SK-N-SH treated with all-trans-retinoic acid at 6 μM for 48 hours (cell line): Measurements from ENCODE around the gene NTM.
A peak's percentile ranks its signal among the peaks of the same experiment; 100 is the strongest.

Experiments
- ATAC-seq: fragments of 200-7000 bp; cut with Tn5 transposase; 3 replicates; pipeline ENCODE4 v1.9.1; 2020; ENCODE audit warnings: mild to moderate bottlenecking, moderate library complexity
- ARNTL ChIP-seq: fragments of 450-650 bp; formaldehyde crosslinking; IDR thresholded peaks from 2 replicates; pipeline ENCODE4 v1.5.0; 2020; ENCODE audit warnings: low read depth, mild to moderate bottlenecking, moderate library complexity, borderline replicate concordance
- BACH2 ChIP-seq: fragments of 250-450 bp; sonication (Bioruptor Pico); IDR thresholded peaks from 2 replicates; pipeline ENCODE4 v1.9.0; 2021; ENCODE audit warnings: mild to moderate bottlenecking, borderline replicate concordance
- CREB5 ChIP-seq: fragments of 250-450 bp; sonication (Bioruptor Pico); IDR thresholded peaks from 2 replicates; pipeline ENCODE4 v1.5.1; 2020; ENCODE audit warnings: low read depth, mild to moderate bottlenecking, moderate library complexity
- CSRNP3 ChIP-seq: fragments of 250-450 bp; sonication (Bioruptor Pico); IDR thresholded peaks from 2 replicates; pipeline ENCODE4 v1.5.1; 2021; ENCODE audit warnings: mild to moderate bottlenecking, moderate library complexity
- GLIS3 ChIP-seq: fragments of 250-450 bp; sonication (Bioruptor Pico); IDR thresholded peaks from 2 replicates; pipeline ENCODE4 v1.5.0; 2020; ENCODE audit warnings: mild to moderate bottlenecking, moderate library complexity
- OSR1 ChIP-seq: fragments of 250-450 bp; sonication (Bioruptor Pico); IDR thresholded peaks from 2 replicates; pipeline ENCODE4 v1.8.0; 2022; ENCODE audit warnings: moderate library complexity, mild to moderate bottlenecking, inconsistent platforms
- PATZ1 ChIP-seq: fragments of 250-450 bp; sonication (Bioruptor Pico); IDR thresholded peaks from 2 replicates; pipeline ENCODE4 v1.8.0; 2020; ENCODE audit warnings: mild to moderate bottlenecking, moderate library complexity, borderline replicate concordance
- POU6F1 ChIP-seq: fragments of 250-450 bp; sonication (Bioruptor Pico); IDR thresholded peaks from 2 replicates; pipeline ENCODE4 v1.8.0; 2021; ENCODE audit warnings: low read depth, mild to moderate bottlenecking, moderate library complexity, borderline replicate concordance
- RARB ChIP-seq: fragments of 250-450 bp; sonication (Bioruptor Pico); IDR thresholded peaks from 2 replicates; pipeline ENCODE4 v1.8.0; 2021; ENCODE audit warnings: mild to moderate bottlenecking, moderate library complexity
- SNAI2 ChIP-seq: fragments of 250-450 bp; sonication (Bioruptor Pico); IDR thresholded peaks from 2 replicates; pipeline ENCODE4 v1.5.0; 2020; ENCODE audit warnings: mild to moderate bottlenecking, moderate library complexity
- TCF4 ChIP-seq: fragments of 250-450 bp; sonication (Bioruptor Pico); IDR thresholded peaks from 2 replicates; pipeline ENCODE4 v1.8.0; 2021; ENCODE audit warnings: mild to moderate bottlenecking, moderate library complexity, borderline replicate concordance
- TOX ChIP-seq: fragments of 250-450 bp; sonication (Bioruptor Pico); IDR thresholded peaks from 2 replicates; pipeline ENCODE4 v1.8.0; 2021; ENCODE audit warnings: mild to moderate bottlenecking, moderate library complexity, borderline replicate concordance
- TSHZ2 ChIP-seq: fragments of 250-450 bp; sonication (Bioruptor Pico); IDR thresholded peaks from 2 replicates; pipeline ENCODE4 v1.5.0; 2020; ENCODE audit warnings: mild to moderate bottlenecking, moderate library complexity
- ZC3H10 ChIP-seq: fragments of 250-450 bp; sonication (Bioruptor Pico); IDR thresholded peaks from 2 replicates; pipeline ENCODE4 v1.5.1; 2021; ENCODE audit warnings: mild to moderate bottlenecking, moderate library complexity
- ZFP30 ChIP-seq: fragments of 450-650 bp; formaldehyde crosslinking; IDR thresholded peaks from 2 replicates; pipeline ENCODE4 v1.5.0; 2022; ENCODE audit warnings: mild to moderate bottlenecking, moderate library complexity
- ZNF70 ChIP-seq: fragments of 450-650 bp; formaldehyde crosslinking; IDR thresholded peaks from 2 replicates; pipeline ENCODE4 v1.5.0; 2020; ENCODE audit warnings: mild to moderate bottlenecking, moderate library complexity
- ZNF8 ChIP-seq: fragments of 450-650 bp; formaldehyde crosslinking; IDR thresholded peaks from 2 replicates; pipeline ENCODE4 v1.5.0; 2020; ENCODE audit warnings: mild to moderate bottlenecking, moderate library complexity

The NTM gene

GRCh38 chr11:131909426-131910177 lies 539.2 kb downstream of the NTM start:
- no peak for ATAC-seq
- TF ChIP-seq SNAI2 (CRISPR knock-in tag) (no peak), ZNF8 (CRISPR knock-in tag) (no peak), POU6F1 (no peak), ZFP30 (CRISPR knock-in tag) (no peak), CREB5 (CRISPR knock-in tag) (no peak), TOX (CRISPR knock-in tag) (no peak)
- TF ChIP-seq, all 23 proteins: peak for 0

GRCh38 chr11:131910178-131910522 lies 539.7 kb downstream of the NTM start:
- no peak for ATAC-seq
- TF ChIP-seq ARNTL (CRISPR knock-in tag) (no peak), PATZ1 (no peak)

- TF ChIP-seq TOX (CRISPR knock-in tag) (no peak), TSHZ2 (CRISPR knock-in tag) (no peak)
- ATAC-seq = peak; percentile 73
Measured at GRCh38 chr11:131910523-131911387, 540.3 kb downstream of the NTM start.

GRCh38 chr11:131911388-131912032 lies 541.1 kb downstream of the NTM start:
- peak; percentile 89 for ATAC-seq

- TF ChIP-seq OSR1 (CRISPR knock-in tag) (no peak), TOX (CRISPR knock-in tag) (no peak), ARNTL (CRISPR knock-in tag) (no peak), SNAI2 (CRISPR knock-in tag) (no peak), TCF4 (CRISPR knock-in tag) (no peak)
- no peak for ATAC-seq
Measured at GRCh38 chr11:131912134-131912533, 541.7 kb downstream of the NTM start.

- ATAC-seq = no peak
- TF ChIP-seq BACH2 = no peak
- TF ChIP-seq CSRNP3 (CRISPR knock-in tag) = no peak
- TF ChIP-seq TOX (CRISPR knock-in tag) = no peak
- no peak for TF ChIP-seq ZNF8 (CRISPR knock-in tag)
- no peak for TF ChIP-seq TSHZ2 (CRISPR knock-in tag)
- TF ChIP-seq ZC3H10 = no peak
- TF ChIP-seq ZNF70 (CRISPR knock-in tag) = no peak
- no peak for TF ChIP-seq RARB (CRISPR knock-in tag)
- no peak for TF ChIP-seq GLIS3 (CRISPR knock-in tag)
Measured at GRCh38 chr11:131913267-131913666, 542.9 kb downstream of the NTM start.
